Neural progenitor cell (in vitro differentiated cells): ENCODE measurements around the gene CDS2. TPM values are rescaled to one million over a fixed set of nuclear protein-coding genes. Genes with fewer than 3 reads are reported as not detected.

Experiments
- DNase-seq: peaks from one replicate; pipeline ENCODE4 v3.0.0-alpha.2; 2016; ENCODE audit warnings: low spot score
- H2AFZ ChIP-seq: fragments of 200-600 bp; sonication (generic); replicated peaks from 2 replicates; pipeline ENCODE4 v1.6.1; 2016; ENCODE audit warnings: antibody characterized with exemption
- H3F3A ChIP-seq: fragments of 200-600 bp; sonication (generic); 2 replicates; pipeline ENCODE4 v1.6.1; 2016; ENCODE audit warnings: antibody characterized with exemption, low read depth
- H3K27ac ChIP-seq: fragments of 200-600 bp; sonication (generic); 2 replicates; pipeline ENCODE4 v1.5.1; 2016; ENCODE audit warnings: mild to moderate bottlenecking
- H3K27me3 ChIP-seq: fragments of 200-600 bp; sonication (generic); 2 replicates; pipeline ENCODE4 v1.6.1; 2016; ENCODE audit warnings: mild to moderate bottlenecking, moderate library complexity
- H3K36me3 ChIP-seq: fragments of 200-600 bp; sonication (generic); 2 replicates; pipeline ENCODE4 v1.5.1; 2016
- H3K4me1 ChIP-seq: fragments of 200-600 bp; sonication (generic); 2 replicates; pipeline ENCODE4 v1.6.1; 2016; ENCODE audit warnings: mixed run types
- H3K4me2 ChIP-seq: fragments of 200-600 bp; sonication (generic); 2 replicates; pipeline ENCODE4 v1.6.1; 2016
- H3K4me3 ChIP-seq: fragments of 200-600 bp; sonication (generic); 2 replicates; pipeline ENCODE4 v1.5.1; 2016
- H3K79me2 ChIP-seq: fragments of 200-600 bp; sonication (generic); 2 replicates; pipeline ENCODE4 v1.6.1; 2016; ENCODE audit warnings: low read depth
- H3K9ac ChIP-seq: fragments of 200-600 bp; sonication (generic); 2 replicates; pipeline ENCODE4 v1.6.1; 2016
- H3K9me3 ChIP-seq: fragments of 200-600 bp; sonication (generic); 2 replicates; pipeline ENCODE4 v1.5.1; 2016; ENCODE audit warnings: low read depth
- H4K20me1 ChIP-seq: fragments of 200-600 bp; sonication (generic); 2 replicates; pipeline ENCODE4 v1.6.1; 2016; ENCODE audit warnings: low read depth
- H3K27ac Mint-ChIP-seq: 3 replicates; pipeline ENCODE4 v1.8.0; 2021; ENCODE audit warnings: mixed read lengths
- H3K27me3 Mint-ChIP-seq: 2 replicates; pipeline ENCODE4 v1.8.0; 2022; ENCODE audit warnings: low read depth, mild to moderate bottlenecking, inconsistent platforms, moderate library complexity, mixed read lengths; ENCODE audit not compliant: insufficient read depth
- H3K36me3 Mint-ChIP-seq: 3 replicates; pipeline ENCODE4 v1.8.0; 2021; ENCODE audit warnings: mixed read lengths
- H3K4me1 Mint-ChIP-seq: 3 replicates; pipeline ENCODE4 v1.8.0; 2021; ENCODE audit warnings: mixed read lengths
- H3K4me3 Mint-ChIP-seq: 3 replicates; pipeline ENCODE4 v1.8.0; 2021; ENCODE audit warnings: mild to moderate bottlenecking, moderate library complexity, mixed read lengths
- H3K9me3 Mint-ChIP-seq: 3 replicates; pipeline ENCODE4 v1.8.0; 2020; ENCODE audit warnings: mixed read lengths
- EZH2 ChIP-seq: fragments of 200-600 bp; sonication (generic); IDR thresholded peaks from 2 replicates; pipeline ENCODE4 v1.6.1; 2017; ENCODE audit warnings: antibody characterized with exemption, mild to moderate bottlenecking, moderate library complexity
- EZH2phosphoT487 ChIP-seq: fragments of 200-600 bp; sonication (generic); IDR thresholded peaks from 2 replicates; pipeline ENCODE4 v1.6.1; 2017; ENCODE audit warnings: antibody characterized with exemption
- total RNA-seq: library from RNA; depleted of rRNA; stranded (reverse); fragments of >200 nt; gene quantifications from 2 replicates; pipeline ENCODE4 v1.2.3, GENCODE V29; 2015; ENCODE audit warnings: low replicate concordance
- TF ChIP-seq, protein P1 (sequence below): fragments of 200-600 bp; sonication (generic); IDR thresholded peaks from 2 replicates; pipeline ENCODE4 v1.5.1; 2017; ENCODE audit warnings: antibody characterized with exemption, mild to moderate bottlenecking

The CDS2 gene
- total RNA-seq, 1 donor from 2014 or later: 59.8 TPM

DNA sequence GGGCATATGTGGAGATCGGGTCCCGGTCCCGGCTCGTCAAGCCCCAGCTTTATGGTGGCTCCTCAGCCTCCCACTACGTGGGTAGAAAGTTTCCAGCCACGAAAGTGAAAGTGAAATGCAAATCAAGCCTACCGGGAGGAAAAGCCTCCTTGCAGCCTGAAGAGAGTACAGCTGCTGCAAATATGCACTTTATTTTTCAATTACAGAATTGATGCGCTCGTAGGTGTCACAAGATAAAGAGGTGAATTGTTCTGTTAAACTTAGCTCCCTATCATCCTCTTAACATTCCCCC is 6.7 kb upstream of the CDS2 start:
- H3F3A ChIP-seq: peaks cover 37% of the 10 kb centered on the region
- TF ChIP-seq EZH2 (no peak), EZH2phosphoT487 (no peak)
- TF ChIP-seq, protein P1, sequence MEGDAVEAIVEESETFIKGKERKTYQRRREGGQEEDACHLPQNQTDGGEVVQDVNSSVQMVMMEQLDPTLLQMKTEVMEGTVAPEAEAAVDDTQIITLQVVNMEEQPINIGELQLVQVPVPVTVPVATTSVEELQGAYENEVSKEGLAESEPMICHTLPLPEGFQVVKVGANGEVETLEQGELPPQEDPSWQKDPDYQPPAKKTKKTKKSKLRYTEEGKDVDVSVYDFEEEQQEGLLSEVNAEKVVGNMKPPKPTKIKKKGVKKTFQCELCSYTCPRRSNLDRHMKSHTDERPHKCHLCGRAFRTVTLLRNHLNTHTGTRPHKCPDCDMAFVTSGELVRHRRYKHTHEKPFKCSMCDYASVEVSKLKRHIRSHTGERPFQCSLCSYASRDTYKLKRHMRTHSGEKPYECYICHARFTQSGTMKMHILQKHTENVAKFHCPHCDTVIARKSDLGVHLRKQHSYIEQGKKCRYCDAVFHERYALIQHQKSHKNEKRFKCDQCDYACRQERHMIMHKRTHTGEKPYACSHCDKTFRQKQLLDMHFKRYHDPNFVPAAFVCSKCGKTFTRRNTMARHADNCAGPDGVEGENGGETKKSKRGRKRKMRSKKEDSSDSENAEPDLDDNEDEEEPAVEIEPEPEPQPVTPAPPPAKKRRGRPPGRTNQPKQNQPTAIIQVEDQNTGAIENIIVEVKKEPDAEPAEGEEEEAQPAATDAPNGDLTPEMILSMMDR: no peak
- peak overlapping the region; percentile 75 for H3K4me3 ChIP-seq
- H3K36me3 ChIP-seq: peaks cover 22% of the 10 kb centered on the region
- peak overlapping the region; percentile 97 for H3K4me3 Mint-ChIP-seq
- peak overlapping the region; percentile 55 for H3K27ac Mint-ChIP-seq
- H3K9me3 Mint-ChIP-seq: no peaks in the 10 kb centered on the region
- no peak overlapping the region for H3K9ac ChIP-seq
- H2AFZ ChIP-seq: peak overlapping the region; percentile 60
- peaks cover 28% of the 10 kb centered on the region for H3K4me1 Mint-ChIP-seq
- H3K36me3 Mint-ChIP-seq: peaks cover 16% of the 10 kb centered on the region
- no peaks in the 10 kb centered on the region for H3K9me3 ChIP-seq
- peaks cover 5% of the 10 kb centered on the region for H3K27me3 Mint-ChIP-seq
- H3K27me3 ChIP-seq: no peaks in the 10 kb centered on the region
- peaks cover 37% of the 10 kb centered on the region for H4K20me1 ChIP-seq
- H3K4me2 ChIP-seq: peak overlapping the region; percentile 75
- H3K4me1 ChIP-seq: peaks cover 17% of the 10 kb centered on the region
- no peak for DNase-seq
- no peak overlapping the region for H3K27ac ChIP-seq
- peaks cover 53% of the 10 kb centered on the region for H3K79me2 ChIP-seq

DNA sequence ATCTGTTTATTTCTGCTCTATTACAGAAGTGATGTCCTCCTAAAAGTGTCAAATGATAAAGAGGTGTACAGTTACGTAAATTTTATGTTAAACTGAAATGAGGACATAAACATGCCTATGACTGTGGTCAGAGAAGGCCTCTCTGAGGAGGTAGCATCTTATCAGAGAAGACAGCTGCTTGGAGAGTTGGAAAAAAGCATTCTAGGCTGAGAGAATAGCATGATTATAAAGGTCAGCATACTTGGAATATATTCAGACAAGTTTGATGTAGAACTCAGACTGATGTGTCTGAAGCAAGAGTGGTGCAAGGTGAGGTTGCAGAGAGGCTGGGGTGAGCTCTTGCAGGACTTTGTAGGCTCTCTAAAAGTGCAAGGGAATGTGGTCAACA is 3.9 kb upstream of the CDS2 start:
- Histone ChIP-seq H3K36me3 (peaks cover 2% of the 10 kb centered on the region), H4K20me1 (peaks cover 13% of the 10 kb centered on the region), H3K79me2 (peaks cover 37% of the 10 kb centered on the region), H3K4me2 (no peak overlapping the region), H3K9ac (no peak overlapping the region), H3K4me3 (no peak overlapping the region), H2AFZ (no peak overlapping the region), H3K27ac (no peak overlapping the region), H3K27me3 (no peaks in the 10 kb centered on the region), H3F3A (peaks cover 24% of the 10 kb centered on the region), H3K4me1 (peaks cover 6% of the 10 kb centered on the region), H3K9me3 (no peaks in the 10 kb centered on the region)
- H3K4me1 Mint-ChIP-seq: peaks cover 19% of the 10 kb centered on the region
- H3K27me3 Mint-ChIP-seq: peaks cover 11% of the 10 kb centered on the region
- TF ChIP-seq, protein P1: no peak
- TF ChIP-seq EZH2phosphoT487 (no peak), EZH2 (no peak)
- no peak overlapping the region for H3K27ac Mint-ChIP-seq
- H3K9me3 Mint-ChIP-seq: no peaks in the 10 kb centered on the region
- no peak overlapping the region for H3K4me3 Mint-ChIP-seq
- peaks cover 2% of the 10 kb centered on the region for H3K36me3 Mint-ChIP-seq
- no peak for DNase-seq

GRCh38 chr20:5127204-5127858 is 523 bp downstream of the CDS2 start:
- TF ChIP-seq EZH2phosphoT487 (no peak), EZH2 (no peak)
- TF ChIP-seq, protein P1: no peak

More at GRCh38 chr20:5127204-5127858, 523 bp downstream of the CDS2 start:
- Mint-ChIP-seq H3K36me3 (peaks cover 2% of the 10 kb centered on the region), H3K4me1 (peaks cover 15% of the 10 kb centered on the region), H3K9me3 (no peaks in the 10 kb centered on the region), H3K27ac (peak overlapping the region; percentile 73), H3K4me3 (peak overlapping the region; percentile 98), H3K27me3 (peaks cover 7% of the 10 kb centered on the region)
- H3K36me3 ChIP-seq: no peaks in the 10 kb centered on the region
- peaks cover 9% of the 10 kb centered on the region for H3K4me1 ChIP-seq
- H3K9ac ChIP-seq: peak overlapping the region; percentile 67
- peaks cover 20% of the 10 kb centered on the region for H4K20me1 ChIP-seq
- peak overlapping the region; percentile 91 for H3K4me2 ChIP-seq
- H3K79me2 ChIP-seq: peaks cover 55% of the 10 kb centered on the region
- H3K4me3 ChIP-seq: peak overlapping the region; percentile 98
- peak overlapping the region; percentile 83 for H3K27ac ChIP-seq
- no peaks in the 10 kb centered on the region for H3K9me3 ChIP-seq
- H3F3A ChIP-seq: peaks cover 18% of the 10 kb centered on the region
- no peaks in the 10 kb centered on the region for H3K27me3 ChIP-seq
- H2AFZ ChIP-seq: peak overlapping the region; percentile 85
- no peak for DNase-seq
